Loucy (cell line): ENCODE results near the gene CAMSAP3.

Source experiments
- H2AFZ ChIP-seq: fragments of 200-600 bp; sonication (generic); 2 replicates; pipeline ENCODE4 v1.6.0; 2016; ENCODE audit warnings: antibody characterized with exemption, mild to moderate bottlenecking, low read length, moderate library complexity
- H3F3A ChIP-seq: fragments of 200-600 bp; 2 replicates; pipeline ENCODE4 v1.6.0; 2016; ENCODE audit warnings: antibody characterized with exemption, low read depth, mild to moderate bottlenecking
- H3K27me3 ChIP-seq: fragments of 200-600 bp; sonication (generic); 2 replicates; pipeline ENCODE4 v1.6.1; 2014; ENCODE audit warnings: low read length, mild to moderate bottlenecking; ENCODE audit not compliant: insufficient read depth, poor library complexity, severe bottlenecking
- H3K36me3 ChIP-seq: fragments of 200-600 bp; sonication (generic); 2 replicates; pipeline ENCODE4 v1.6.1; 2016; ENCODE audit warnings: low read length; ENCODE audit not compliant: insufficient read depth
- H3K4me1 ChIP-seq: fragments of 200-600 bp; sonication (generic); 2 replicates; pipeline ENCODE4 v1.5.1; 2014; ENCODE audit warnings: low read length, mild to moderate bottlenecking; ENCODE audit not compliant: insufficient read depth, poor library complexity, severe bottlenecking
- H3K4me2 ChIP-seq: fragments of 200-600 bp; sonication (generic); 2 replicates; pipeline ENCODE4 v1.6.0; 2014; ENCODE audit warnings: antibody characterized with exemption, low read length, low read depth, mild to moderate bottlenecking; ENCODE audit not compliant: poor library complexity, severe bottlenecking
- H3K4me3 ChIP-seq: fragments of 200-600 bp; sonication (generic); 2 replicates; pipeline ENCODE4 v1.5.1; 2014; ENCODE audit warnings: low read length, mild to moderate bottlenecking, mixed read lengths; ENCODE audit not compliant: poor library complexity, severe bottlenecking
- H3K79me2 ChIP-seq: fragments of 200-600 bp; sonication (generic); 2 replicates; pipeline ENCODE4 v1.6.1; 2014; ENCODE audit warnings: low read length; ENCODE audit not compliant: insufficient read depth
- H3K9ac ChIP-seq: fragments of 200-600 bp; sonication (generic); 2 replicates; pipeline ENCODE4 v1.6.0; 2014; ENCODE audit warnings: mild to moderate bottlenecking, low read depth, low read length, moderate library complexity; ENCODE audit not compliant: poor library complexity, severe bottlenecking
- H3K9me2 ChIP-seq: fragments of 200-600 bp; sonication (generic); replicated peaks from 2 replicates; pipeline ENCODE4 v1.6.1; 2016; ENCODE audit warnings: low read depth, low read length, mixed read lengths
- H3K9me3 ChIP-seq: fragments of 200-600 bp; sonication (generic); 2 replicates; pipeline ENCODE4 v1.6.1; 2014; ENCODE audit warnings: mild to moderate bottlenecking, antibody characterized with exemption, low read length, low read depth; ENCODE audit not compliant: insufficient read depth
- H4K20me1 ChIP-seq: fragments of 200-600 bp; sonication (generic); 2 replicates; pipeline ENCODE4 v1.6.0; 2014; ENCODE audit warnings: antibody characterized with exemption, low read length, mild to moderate bottlenecking; ENCODE audit not compliant: insufficient read depth, poor library complexity, severe bottlenecking
- CTCF ChIP-seq: fragments of 200-600 bp; sonication (generic); conservative IDR thresholded peaks from 2 replicates; pipeline ENCODE4 v1.5.1; 2014; ENCODE audit warnings: mild to moderate bottlenecking, antibody characterized with exemption, low read length
- EZH2phosphoT487 ChIP-seq: fragments of 200-600 bp; IDR thresholded peaks from 2 replicates; pipeline ENCODE4 v1.6.1; 2018; ENCODE audit warnings: antibody characterized with exemption, mild to moderate bottlenecking, moderate library complexity, borderline replicate concordance

The CAMSAP3 gene

GRCh38 chr19:7622933-7623685 is 27.4 kb downstream of the CAMSAP3 start:
- peaks cover 9% of the 10 kb centered on the region for H4K20me1 ChIP-seq
- TF ChIP-seq CTCF (no peak), EZH2phosphoT487 (no peak)
- H3K9ac ChIP-seq: no peak overlapping the region
- H3K4me1 ChIP-seq: no peaks in the 10 kb centered on the region
- no peak overlapping the region for H2AFZ ChIP-seq
- no peaks in the 10 kb centered on the region for H3K27me3 ChIP-seq
- peaks cover 23% of the 10 kb centered on the region for H3K79me2 ChIP-seq
- no peaks in the 10 kb centered on the region for H3K9me2 ChIP-seq
- no peak overlapping the region for H3K4me2 ChIP-seq
- no peak overlapping the region for H3K4me3 ChIP-seq
- no peaks in the 10 kb centered on the region for H3K9me3 ChIP-seq
- H3K36me3 ChIP-seq: peaks cover 40% of the 10 kb centered on the region; the same call in 1 of the 2 replicates
- no peaks in the 10 kb centered on the region for H3F3A ChIP-seq

- H3K9ac ChIP-seq: no peak overlapping the region
- no peaks in the 10 kb centered on the region for H3K27me3 ChIP-seq
- peaks cover 40% of the 10 kb centered on the region; the same call in 1 of the 2 replicates for H3K36me3 ChIP-seq
- no peak overlapping the region for H3K4me3 ChIP-seq
- H3F3A ChIP-seq: no peaks in the 10 kb centered on the region
- H4K20me1 ChIP-seq: peaks cover 17% of the 10 kb centered on the region
- H3K9me2 ChIP-seq: no peaks in the 10 kb centered on the region
- H2AFZ ChIP-seq: no peak overlapping the region
- no peaks in the 10 kb centered on the region for H3K9me3 ChIP-seq
- H3K4me1 ChIP-seq: no peaks in the 10 kb centered on the region
- TF ChIP-seq CTCF (no peak), EZH2phosphoT487 (no peak)
- peaks cover 31% of the 10 kb centered on the region for H3K79me2 ChIP-seq
- no peak overlapping the region for H3K4me2 ChIP-seq
Measured at GRCh38 chr19:7623725-7624603, 28.3 kb downstream of the CAMSAP3 start.

- peaks cover 38% of the 10 kb centered on the region; the same call in 1 of the 2 replicates for H3K36me3 ChIP-seq
- no peaks in the 10 kb centered on the region for H3F3A ChIP-seq
- no peaks in the 10 kb centered on the region for H3K27me3 ChIP-seq
- no peak for TF ChIP-seq CTCF
- no peak for TF ChIP-seq EZH2phosphoT487
- H3K9me3 ChIP-seq: no peaks in the 10 kb centered on the region
- H4K20me1 ChIP-seq: peaks cover 19% of the 10 kb centered on the region
- H3K4me3 ChIP-seq: no peak overlapping the region
- H3K4me1 ChIP-seq: no peaks in the 10 kb centered on the region
- H3K9me2 ChIP-seq: no peaks in the 10 kb centered on the region
- no peak overlapping the region for H3K9ac ChIP-seq
- no peak overlapping the region for H2AFZ ChIP-seq
- H3K4me2 ChIP-seq: no peak overlapping the region
- peaks cover 37% of the 10 kb centered on the region for H3K79me2 ChIP-seq
Measured at GRCh38 chr19:7624810-7625209, 29.1 kb downstream of the CAMSAP3 start.
